ENCODE data around the gene ATF7IP.
"Not testable (repeated sequence)": the region's sequence is repeated elsewhere in the genome, so short reads cannot be mapped to it uniquely, and the experiment has no call there.

Gene ATF7IP

GRCh38 chr12:14390449-14390848, 25.0 kb downstream of the ATF7IP start:
- no peaks in the 10 kb centered on the region for H3K27me3 ChIP-seq (ENCODE audit: insufficient read depth, low read length)
- peaks cover 6% of the 10 kb centered on the region for H3K9me3 ChIP-seq (ENCODE audit: low read length)
- H3K4me1 ChIP-seq (ENCODE audit: insufficient read depth, low read length): peaks cover 8% of the 10 kb centered on the region
- H3K36me3 ChIP-seq (ENCODE audit: insufficient read depth, low read length): peaks cover 12% of the 10 kb centered on the region
- H2AFZ ChIP-seq (ENCODE audit: low read depth, low read length): no peak overlapping the region
- H3K4me3 ChIP-seq (ENCODE audit: low read length): no peak overlapping the region

GRCh38 chr12:14390870-14391530, 25.5 kb downstream of the ATF7IP start:
- no peak overlapping the region for H3K4me3 ChIP-seq (ENCODE audit: low read length)
- H3K4me1 ChIP-seq (ENCODE audit: insufficient read depth, low read length): peaks cover 8% of the 10 kb centered on the region
- H3K27me3 ChIP-seq (ENCODE audit: insufficient read depth, low read length): no peaks in the 10 kb centered on the region
- peaks cover 6% of the 10 kb centered on the region for H3K9me3 ChIP-seq (ENCODE audit: low read length)
- peaks cover 12% of the 10 kb centered on the region for H3K36me3 ChIP-seq (ENCODE audit: insufficient read depth, low read length)
- H2AFZ ChIP-seq (ENCODE audit: low read depth, low read length): no peak overlapping the region

- H3K36me3 ChIP-seq (ENCODE audit: insufficient read depth, low read length): peaks cover 12% of the 10 kb centered on the region
- H2AFZ ChIP-seq (ENCODE audit: low read depth, low read length): no peak overlapping the region
- peaks cover 2% of the 10 kb centered on the region for H3K9me3 ChIP-seq (ENCODE audit: low read length)
- peaks cover 8% of the 10 kb centered on the region for H3K4me1 ChIP-seq (ENCODE audit: insufficient read depth, low read length)
- H3K27me3 ChIP-seq (ENCODE audit: insufficient read depth, low read length): no peaks in the 10 kb centered on the region
- H3K4me3 ChIP-seq (ENCODE audit: low read length): no peak overlapping the region
These were observed 28.3 kb downstream of the ATF7IP start for GRCh38 chr12:14393751-14394150.

- Histone ChIP-seq H3K9me3 (ENCODE audit: low read length) (peaks cover 2% of the 10 kb centered on the region), H3K36me3 (ENCODE audit: insufficient read depth, low read length) (peaks cover 9% of the 10 kb centered on the region), H3K4me3 (ENCODE audit: low read length) (no peak overlapping the region), H2AFZ (ENCODE audit: low read depth, low read length) (no peak overlapping the region), H3K27me3 (ENCODE audit: insufficient read depth, low read length) (no peaks in the 10 kb centered on the region), H3K4me1 (ENCODE audit: insufficient read depth, low read length) (peaks cover 8% of the 10 kb centered on the region)
These were observed 29.0 kb downstream of the ATF7IP start for GRCh38 chr12:14394317-14395073.

GRCh38 chr12:14395074-14395778, 29.7 kb downstream of the ATF7IP start:
- Histone ChIP-seq H2AFZ (ENCODE audit: low read depth, low read length) (no peak overlapping the region), H3K4me1 (ENCODE audit: insufficient read depth, low read length) (peaks cover 8% of the 10 kb centered on the region), H3K9me3 (ENCODE audit: low read length) (peaks cover 4% of the 10 kb centered on the region), H3K27me3 (ENCODE audit: insufficient read depth, low read length) (no peaks in the 10 kb centered on the region), H3K4me3 (ENCODE audit: low read length) (no peak overlapping the region), H3K36me3 (ENCODE audit: insufficient read depth, low read length) (peaks cover 4% of the 10 kb centered on the region)

GRCh38 chr12:14396071-14396470, 30.6 kb downstream of the ATF7IP start:
- Histone ChIP-seq H3K36me3 (ENCODE audit: insufficient read depth, low read length) (no peaks in the 10 kb centered on the region), H3K4me3 (ENCODE audit: low read length) (no peak overlapping the region), H2AFZ (ENCODE audit: low read depth, low read length) (no peak overlapping the region), H3K27me3 (ENCODE audit: insufficient read depth, low read length) (no peaks in the 10 kb centered on the region), H3K9me3 (ENCODE audit: low read length) (peaks cover 6% of the 10 kb centered on the region), H3K4me1 (ENCODE audit: insufficient read depth, low read length) (peaks cover 8% of the 10 kb centered on the region)

- H2AFZ ChIP-seq (ENCODE audit: low read depth, low read length): no peak overlapping the region
- H3K9me3 ChIP-seq (ENCODE audit: low read length): peaks cover 9% of the 10 kb centered on the region
- no peaks in the 10 kb centered on the region for H3K27me3 ChIP-seq (ENCODE audit: insufficient read depth, low read length)
- peaks cover 2% of the 10 kb centered on the region for H3K36me3 ChIP-seq (ENCODE audit: insufficient read depth, low read length)
- H3K4me3 ChIP-seq (ENCODE audit: low read length): no peak overlapping the region
- H3K4me1 ChIP-seq (ENCODE audit: insufficient read depth, low read length): peaks cover 23% of the 10 kb centered on the region
These were observed 34.4 kb downstream of the ATF7IP start for GRCh38 chr12:14399871-14400270.

GRCh38 chr12:14400599-14400998, 35.1 kb downstream of the ATF7IP start:
- Histone ChIP-seq H3K27me3 (ENCODE audit: insufficient read depth, low read length) (no peaks in the 10 kb centered on the region), H3K4me3 (ENCODE audit: low read length) (no peak overlapping the region), H3K9me3 (ENCODE audit: low read length) (peaks cover 9% of the 10 kb centered on the region), H3K4me1 (ENCODE audit: insufficient read depth, low read length) (peaks cover 22% of the 10 kb centered on the region), H2AFZ (ENCODE audit: low read depth, low read length) (no peak overlapping the region), H3K36me3 (ENCODE audit: insufficient read depth, low read length) (peaks cover 2% of the 10 kb centered on the region)

- Histone ChIP-seq H3K9me3 (ENCODE audit: low read length) (peaks cover 12% of the 10 kb centered on the region), H3K4me1 (ENCODE audit: insufficient read depth, low read length) (peaks cover 22% of the 10 kb centered on the region)
- H3K27me3 ChIP-seq (ENCODE audit: insufficient read depth, low read length); H3K36me3 ChIP-seq (ENCODE audit: insufficient read depth, low read length); H3K4me3 ChIP-seq (ENCODE audit: low read length); H2AFZ ChIP-seq (ENCODE audit: low read depth, low read length): not testable (repeated sequence)
These were observed 35.8 kb downstream of the ATF7IP start for GRCh38 chr12:14401267-14401666.

- H3K36me3 ChIP-seq (ENCODE audit: insufficient read depth, low read length): peaks cover 2% of the 10 kb centered on the region
- H3K4me3 ChIP-seq (ENCODE audit: low read length): no peak overlapping the region
- peaks cover 22% of the 10 kb centered on the region for H3K4me1 ChIP-seq (ENCODE audit: insufficient read depth, low read length)
- H2AFZ ChIP-seq (ENCODE audit: low read depth, low read length): no peak overlapping the region
- peaks cover 12% of the 10 kb centered on the region for H3K9me3 ChIP-seq (ENCODE audit: low read length)
- H3K27me3 ChIP-seq (ENCODE audit: insufficient read depth, low read length): no peaks in the 10 kb centered on the region
These were observed 37.2 kb downstream of the ATF7IP start for GRCh38 chr12:14402697-14403096.

GRCh38 chr12:14403293-14403692, 37.8 kb downstream of the ATF7IP start:
- H3K27me3 ChIP-seq (ENCODE audit: insufficient read depth, low read length): no peaks in the 10 kb centered on the region
- peaks cover 2% of the 10 kb centered on the region for H3K36me3 ChIP-seq (ENCODE audit: insufficient read depth, low read length)
- peaks cover 22% of the 10 kb centered on the region for H3K4me1 ChIP-seq (ENCODE audit: insufficient read depth, low read length)
- peak overlapping the region; percentile 20 for H3K4me3 ChIP-seq (ENCODE audit: low read length)
- no peak overlapping the region for H2AFZ ChIP-seq (ENCODE audit: low read depth, low read length)
- H3K9me3 ChIP-seq (ENCODE audit: low read length): peaks cover 12% of the 10 kb centered on the region

GRCh38 chr12:14403711-14404196, 38.3 kb downstream of the ATF7IP start:
- peaks cover 22% of the 10 kb centered on the region for H3K4me1 ChIP-seq (ENCODE audit: insufficient read depth, low read length)
- peaks cover 12% of the 10 kb centered on the region for H3K9me3 ChIP-seq (ENCODE audit: low read length)
- H3K4me3 ChIP-seq (ENCODE audit: low read length): peak overlapping the region; percentile 20
- H2AFZ ChIP-seq (ENCODE audit: low read depth, low read length): no peak overlapping the region
- H3K27me3 ChIP-seq (ENCODE audit: insufficient read depth, low read length): no peaks in the 10 kb centered on the region
- H3K36me3 ChIP-seq (ENCODE audit: insufficient read depth, low read length): peaks cover 2% of the 10 kb centered on the region

GRCh38 chr12:14405407-14405806, 39.9 kb downstream of the ATF7IP start:
- not testable (repeated sequence) for H3K36me3 ChIP-seq (ENCODE audit: insufficient read depth, low read length); H3K4me3 ChIP-seq (ENCODE audit: low read length); H3K27me3 ChIP-seq (ENCODE audit: insufficient read depth, low read length); H2AFZ ChIP-seq (ENCODE audit: low read depth, low read length)
- Histone ChIP-seq H3K4me1 (ENCODE audit: insufficient read depth, low read length) (peaks cover 22% of the 10 kb centered on the region), H3K9me3 (ENCODE audit: low read length) (peaks cover 11% of the 10 kb centered on the region)

Measured in neuron (in vitro differentiated cells).